ENCODE data around the gene PSMA5.

GRCh38 chr1:109386054-109386717 is 40.1 kb downstream of the PSMA5 start:
- no peak for TF ChIP-seq CTCF (IDR thresholded peaks at IDR 0.05)
- no peak for TF ChIP-seq EP300 (IDR thresholded peaks at IDR 0.05)
